Osteocyte (in vitro differentiated cells): ENCODE measurements around the gene MZT2A. TPM values are rescaled to one million over a fixed set of nuclear protein-coding genes. Genes with fewer than 3 reads are reported as not detected.
"Not testable (repeated sequence)": the region's sequence is repeated elsewhere in the genome, so short reads cannot be mapped to it uniquely, and the experiment has no call there.

ENCODE experiments used
- DNase-seq: peaks from one replicate; pipeline ENCODE4 v3.0.0; 2021; ENCODE audit warnings: mixed read lengths; ENCODE audit not compliant: unreplicated experiment; ENCODE audit errors: extremely low spot score
- H3K27ac Mint-ChIP-seq: one replicate; pipeline ENCODE4 v1.8.0; 2021; ENCODE audit warnings: mild to moderate bottlenecking, mixed read lengths; ENCODE audit not compliant: unreplicated experiment
- H3K27me3 Mint-ChIP-seq: one replicate; pipeline ENCODE4 v1.8.0; 2021; ENCODE audit warnings: mixed read lengths; ENCODE audit not compliant: unreplicated experiment
- H3K36me3 Mint-ChIP-seq: one replicate; pipeline ENCODE4 v1.8.0; 2021; ENCODE audit warnings: mixed read lengths; ENCODE audit not compliant: unreplicated experiment
- H3K4me1 Mint-ChIP-seq: one replicate; pipeline ENCODE4 v1.8.0; 2021; ENCODE audit warnings: mixed read lengths; ENCODE audit not compliant: unreplicated experiment
- H3K4me3 Mint-ChIP-seq: one replicate; pipeline ENCODE4 v1.8.0; 2021; ENCODE audit warnings: mild to moderate bottlenecking, moderate library complexity, mixed read lengths; ENCODE audit not compliant: unreplicated experiment
- H3K9me3 Mint-ChIP-seq: one replicate; pipeline ENCODE4 v1.8.0; 2021; ENCODE audit warnings: mixed read lengths; ENCODE audit not compliant: unreplicated experiment
- total RNA-seq: library from RNA; stranded (reverse); gene quantifications from 2 replicates; pipeline ENCODE4 v1.2.1, GENCODE V29; 2021
- TF ChIP-seq, protein P1 (sequence below): fragments of 200-600 bp; sonication (generic); IDR thresholded peaks from 2 replicates; pipeline ENCODE4 v1.5.0; 2021; ENCODE audit warnings: antibody characterized with exemption, mild to moderate bottlenecking, moderate library complexity

Gene MZT2A
- total RNA-seq, 1 donor from 2014 or later: 110 TPM

DNA sequence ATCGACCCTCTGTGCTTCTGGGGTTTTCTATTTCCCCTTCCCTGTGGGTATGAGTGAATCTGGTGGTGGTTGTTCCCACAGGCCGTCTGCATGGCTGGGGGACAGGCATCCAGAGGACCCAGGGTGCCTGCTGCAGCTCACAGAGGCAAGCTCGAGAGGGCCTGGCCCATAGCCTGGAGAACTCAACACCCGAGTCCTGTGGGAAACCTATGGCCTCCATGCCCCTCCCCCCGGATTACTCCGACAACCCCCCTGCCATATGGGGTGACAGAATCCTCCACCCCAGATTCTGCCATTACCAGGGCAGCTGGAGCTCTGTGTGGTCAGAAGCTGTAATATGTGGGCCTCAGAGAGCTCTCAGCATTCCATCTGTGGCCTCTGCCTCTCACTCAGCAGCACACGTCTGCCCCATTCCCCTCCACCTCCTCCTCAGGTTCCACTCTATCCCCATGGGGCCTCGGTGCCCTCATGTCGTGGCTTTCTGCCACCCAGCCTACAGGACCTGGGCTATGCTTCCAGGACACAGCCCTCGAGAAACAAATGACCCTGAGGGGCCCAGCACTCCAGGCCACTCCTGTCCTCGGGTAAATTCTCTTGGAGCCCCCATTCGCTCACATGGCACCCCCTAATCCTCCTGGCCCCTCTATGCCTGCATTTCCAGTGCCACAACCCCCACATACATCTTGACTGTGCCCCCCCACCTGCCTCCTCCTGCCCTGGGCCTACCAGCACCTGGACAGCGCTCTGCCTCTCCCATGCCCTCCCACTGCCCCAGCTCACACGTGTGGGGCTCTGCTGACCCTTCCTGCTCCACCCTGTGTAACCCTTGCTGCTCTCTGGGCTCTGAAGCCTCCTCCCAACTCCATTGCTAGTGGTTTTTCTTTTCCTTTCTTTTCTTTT is 3.6 kb downstream of the MZT2A start:
- H3K27ac Mint-ChIP-seq: no peak overlapping the region
- TF ChIP-seq, protein P1, sequence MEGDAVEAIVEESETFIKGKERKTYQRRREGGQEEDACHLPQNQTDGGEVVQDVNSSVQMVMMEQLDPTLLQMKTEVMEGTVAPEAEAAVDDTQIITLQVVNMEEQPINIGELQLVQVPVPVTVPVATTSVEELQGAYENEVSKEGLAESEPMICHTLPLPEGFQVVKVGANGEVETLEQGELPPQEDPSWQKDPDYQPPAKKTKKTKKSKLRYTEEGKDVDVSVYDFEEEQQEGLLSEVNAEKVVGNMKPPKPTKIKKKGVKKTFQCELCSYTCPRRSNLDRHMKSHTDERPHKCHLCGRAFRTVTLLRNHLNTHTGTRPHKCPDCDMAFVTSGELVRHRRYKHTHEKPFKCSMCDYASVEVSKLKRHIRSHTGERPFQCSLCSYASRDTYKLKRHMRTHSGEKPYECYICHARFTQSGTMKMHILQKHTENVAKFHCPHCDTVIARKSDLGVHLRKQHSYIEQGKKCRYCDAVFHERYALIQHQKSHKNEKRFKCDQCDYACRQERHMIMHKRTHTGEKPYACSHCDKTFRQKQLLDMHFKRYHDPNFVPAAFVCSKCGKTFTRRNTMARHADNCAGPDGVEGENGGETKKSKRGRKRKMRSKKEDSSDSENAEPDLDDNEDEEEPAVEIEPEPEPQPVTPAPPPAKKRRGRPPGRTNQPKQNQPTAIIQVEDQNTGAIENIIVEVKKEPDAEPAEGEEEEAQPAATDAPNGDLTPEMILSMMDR: no peak
- no peaks in the 10 kb centered on the region for H3K36me3 Mint-ChIP-seq
- no peaks in the 10 kb centered on the region for H3K27me3 Mint-ChIP-seq
- no peak for DNase-seq
- peaks cover 19% of the 10 kb centered on the region for H3K4me1 Mint-ChIP-seq
- H3K4me3 Mint-ChIP-seq: no peak overlapping the region
- H3K9me3 Mint-ChIP-seq: no peaks in the 10 kb centered on the region

DNA sequence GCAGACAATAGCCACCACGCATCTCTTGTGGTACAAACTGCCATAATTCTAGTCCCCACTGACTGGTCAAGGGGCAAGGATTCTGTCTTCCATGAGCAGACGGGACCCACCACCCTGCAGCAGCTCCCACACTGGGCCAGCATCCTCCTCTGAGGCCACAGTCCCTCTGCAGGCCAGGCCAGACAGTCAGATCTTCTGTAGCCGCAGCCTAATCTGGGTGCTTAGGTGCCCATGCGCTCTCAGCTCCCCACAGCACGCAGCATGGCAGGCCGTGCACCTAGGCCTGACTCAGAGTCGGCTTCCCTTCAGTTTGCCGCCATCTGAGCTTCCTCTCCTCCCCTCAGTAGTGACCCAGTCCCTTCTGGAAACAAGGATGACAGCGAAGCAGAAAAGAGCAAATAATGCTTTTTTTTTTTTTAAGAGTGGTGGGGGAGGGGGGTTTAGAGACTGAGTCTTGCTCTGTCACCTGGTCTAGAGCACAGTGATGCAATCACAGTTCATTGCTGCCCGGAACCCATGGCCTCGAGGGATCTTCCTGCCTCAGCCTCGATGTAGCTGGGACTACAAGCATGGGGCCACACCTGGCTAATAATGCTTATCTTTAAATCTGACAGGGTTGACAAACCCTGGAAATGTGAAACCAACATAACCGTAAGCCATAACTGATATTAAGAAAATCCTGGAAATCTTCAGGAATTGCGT is 5.8 kb downstream of the MZT2A start:
- peaks cover 15% of the 10 kb centered on the region for H3K4me1 Mint-ChIP-seq
- not testable (repeated sequence) for DNase-seq, H3K9me3 Mint-ChIP-seq, H3K27me3 Mint-ChIP-seq, H3K27ac Mint-ChIP-seq, H3K36me3 Mint-ChIP-seq, H3K4me3 Mint-ChIP-seq

DNA sequence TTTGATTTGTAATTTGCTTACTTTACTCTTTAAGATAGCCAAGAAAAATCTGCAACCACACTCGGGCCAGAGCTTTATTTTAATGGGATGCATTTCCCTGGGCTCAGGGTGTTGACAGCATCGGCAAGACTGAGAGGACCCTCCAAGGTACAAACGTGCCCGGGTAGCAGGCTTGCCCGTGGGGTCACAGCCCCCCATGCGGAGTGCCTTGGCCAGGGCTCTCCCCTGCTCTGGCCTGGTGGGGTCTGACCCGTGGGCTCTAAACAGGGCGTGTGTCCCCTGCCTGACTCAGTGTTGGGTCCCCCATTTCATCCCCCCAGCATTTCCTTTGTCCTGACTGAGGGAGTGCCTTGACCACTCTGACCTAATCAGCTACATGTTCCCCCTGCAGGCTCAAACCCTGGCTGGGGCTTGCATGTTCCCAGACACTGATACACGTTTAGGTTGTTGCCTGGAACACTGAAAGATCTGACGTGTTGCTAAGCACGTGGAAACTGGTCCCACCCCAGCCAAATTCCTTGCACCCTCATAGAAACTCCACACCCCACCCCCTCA is 7.2 kb downstream of the MZT2A start:
- not testable (repeated sequence) for H3K27me3 Mint-ChIP-seq, H3K4me1 Mint-ChIP-seq, H3K9me3 Mint-ChIP-seq, H3K27ac Mint-ChIP-seq, H3K36me3 Mint-ChIP-seq, H3K4me3 Mint-ChIP-seq, DNase-seq

DNA sequence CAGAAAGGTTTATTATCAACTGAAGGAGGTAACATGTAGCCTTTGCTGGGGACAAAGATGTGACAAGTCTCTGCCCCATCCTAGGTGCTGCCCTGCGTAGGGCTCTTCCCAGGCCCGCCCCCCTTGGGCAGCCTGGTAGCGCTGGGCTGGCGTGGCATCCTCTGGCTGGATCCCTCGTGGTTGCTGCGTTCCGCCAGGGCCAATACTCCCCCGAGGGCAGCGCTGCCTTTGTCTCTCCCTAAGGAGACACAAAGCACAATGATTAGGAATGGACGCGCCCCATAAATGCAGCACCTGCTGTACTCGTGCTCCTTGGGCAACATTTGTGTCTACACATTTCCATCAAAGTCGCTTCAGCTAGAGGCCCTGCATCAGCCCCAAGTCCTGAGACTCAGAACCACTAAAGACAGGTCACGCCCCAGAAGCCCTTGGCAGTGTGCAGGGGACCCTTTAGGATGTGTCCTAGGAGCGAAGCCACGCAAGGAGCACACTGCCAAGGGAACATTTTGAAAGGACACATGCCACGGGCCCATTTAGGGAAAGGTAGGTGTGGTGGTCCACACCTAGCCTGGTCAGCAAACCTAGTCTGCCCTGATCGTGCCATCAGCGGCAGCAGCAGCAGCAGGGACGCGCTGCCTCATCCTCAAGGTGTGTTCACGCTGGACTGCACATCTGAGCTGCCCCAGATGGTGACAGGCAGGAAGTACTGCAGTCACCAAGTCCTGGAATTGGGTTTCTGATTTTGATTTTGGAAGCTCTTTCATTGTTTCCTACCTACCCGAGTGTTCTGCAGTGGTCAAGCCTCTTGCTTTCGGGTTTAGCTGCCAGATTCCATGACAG is 8.0 kb downstream of the MZT2A start:
- H3K4me1 Mint-ChIP-seq, H3K27me3 Mint-ChIP-seq, H3K4me3 Mint-ChIP-seq, H3K9me3 Mint-ChIP-seq, H3K36me3 Mint-ChIP-seq, DNase-seq, H3K27ac Mint-ChIP-seq: not testable (repeated sequence)

DNA sequence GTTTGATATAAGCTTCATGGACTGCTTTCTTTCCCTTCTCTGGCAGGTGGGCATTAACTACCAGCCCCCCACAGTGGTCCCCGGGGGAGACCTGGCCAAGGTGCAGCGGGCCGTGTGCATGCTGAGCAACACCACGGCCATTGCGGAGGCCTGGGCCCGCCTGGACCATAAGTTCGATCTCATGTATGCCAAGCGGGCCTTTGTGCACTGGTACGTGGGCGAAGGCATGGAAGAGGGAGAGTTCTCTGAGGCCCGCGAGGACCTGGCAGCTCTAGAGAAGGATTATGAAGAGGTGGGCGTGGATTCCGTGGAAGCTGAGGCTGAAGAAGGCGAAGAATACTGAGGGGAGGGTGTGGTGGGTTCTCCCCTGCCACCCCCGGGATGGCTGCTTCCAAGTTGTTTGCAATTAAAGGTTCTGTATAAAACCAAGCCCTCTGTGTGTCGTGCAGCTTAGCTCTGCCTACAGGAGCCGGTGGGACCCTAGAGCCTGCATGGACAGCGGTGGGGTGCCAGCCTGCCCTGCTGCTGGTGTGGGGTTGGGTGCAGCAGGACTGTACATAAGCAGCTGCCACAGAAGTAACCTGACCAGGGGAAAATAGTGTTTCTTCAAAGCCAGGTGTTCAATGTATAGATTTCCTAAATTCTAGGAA is 9.6 kb downstream of the MZT2A start:
- not testable (repeated sequence) for H3K4me1 Mint-ChIP-seq, H3K36me3 Mint-ChIP-seq, H3K9me3 Mint-ChIP-seq, H3K4me3 Mint-ChIP-seq, H3K27me3 Mint-ChIP-seq, H3K27ac Mint-ChIP-seq, DNase-seq

DNA sequence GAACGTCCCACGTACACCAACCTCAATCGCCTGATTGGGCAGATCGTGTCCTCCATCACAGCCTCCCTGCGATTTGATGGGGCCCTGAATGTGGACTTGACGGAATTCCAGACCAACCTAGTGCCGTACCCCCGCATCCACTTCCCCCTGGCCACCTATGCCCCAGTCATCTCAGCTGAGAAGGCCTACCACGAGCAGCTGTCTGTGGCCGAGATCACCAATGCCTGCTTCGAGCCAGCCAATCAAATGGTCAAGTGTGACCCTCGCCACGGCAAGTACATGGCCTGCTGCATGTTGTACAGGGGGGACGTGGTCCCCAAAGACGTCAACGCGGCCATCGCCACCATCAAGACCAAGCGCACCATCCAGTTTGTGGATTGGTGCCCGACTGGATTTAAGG is 11.8 kb downstream of the MZT2A start:
- not testable (repeated sequence) for H3K36me3 Mint-ChIP-seq, H3K9me3 Mint-ChIP-seq, H3K4me3 Mint-ChIP-seq, DNase-seq, H3K27ac Mint-ChIP-seq, H3K4me1 Mint-ChIP-seq, H3K27me3 Mint-ChIP-seq

DNA sequence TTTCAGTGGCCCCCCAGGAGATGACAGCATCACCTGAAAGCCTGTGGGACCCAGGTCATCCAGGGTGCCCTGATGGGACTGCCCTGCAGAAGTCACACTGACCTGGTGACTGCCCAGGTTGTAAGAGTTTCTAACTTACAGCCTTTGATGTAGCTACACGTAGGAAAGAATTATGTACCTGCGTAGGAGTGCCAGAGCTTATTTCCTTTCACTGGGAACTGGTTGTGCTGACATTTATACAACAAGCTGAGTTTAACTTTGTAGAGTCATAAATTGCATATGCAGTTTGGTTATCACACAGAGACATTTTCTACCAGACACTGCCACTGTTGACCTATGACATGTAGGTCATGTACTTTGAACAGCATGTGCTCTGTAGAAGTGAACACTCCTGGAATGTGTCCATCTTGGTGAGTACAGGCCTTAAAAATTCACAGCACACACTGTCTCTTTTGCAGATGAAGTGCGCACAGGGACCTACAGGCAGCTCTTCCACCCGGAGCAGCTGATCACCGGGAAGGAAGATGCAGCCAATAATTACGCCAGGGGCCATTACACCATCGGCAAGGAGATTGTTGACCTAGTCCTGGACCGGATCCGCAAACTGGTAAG is 13.2 kb downstream of the MZT2A start:
- not testable (repeated sequence) for DNase-seq, H3K27ac Mint-ChIP-seq, H3K4me1 Mint-ChIP-seq, H3K36me3 Mint-ChIP-seq, H3K27me3 Mint-ChIP-seq, H3K4me3 Mint-ChIP-seq, H3K9me3 Mint-ChIP-seq

DNA sequence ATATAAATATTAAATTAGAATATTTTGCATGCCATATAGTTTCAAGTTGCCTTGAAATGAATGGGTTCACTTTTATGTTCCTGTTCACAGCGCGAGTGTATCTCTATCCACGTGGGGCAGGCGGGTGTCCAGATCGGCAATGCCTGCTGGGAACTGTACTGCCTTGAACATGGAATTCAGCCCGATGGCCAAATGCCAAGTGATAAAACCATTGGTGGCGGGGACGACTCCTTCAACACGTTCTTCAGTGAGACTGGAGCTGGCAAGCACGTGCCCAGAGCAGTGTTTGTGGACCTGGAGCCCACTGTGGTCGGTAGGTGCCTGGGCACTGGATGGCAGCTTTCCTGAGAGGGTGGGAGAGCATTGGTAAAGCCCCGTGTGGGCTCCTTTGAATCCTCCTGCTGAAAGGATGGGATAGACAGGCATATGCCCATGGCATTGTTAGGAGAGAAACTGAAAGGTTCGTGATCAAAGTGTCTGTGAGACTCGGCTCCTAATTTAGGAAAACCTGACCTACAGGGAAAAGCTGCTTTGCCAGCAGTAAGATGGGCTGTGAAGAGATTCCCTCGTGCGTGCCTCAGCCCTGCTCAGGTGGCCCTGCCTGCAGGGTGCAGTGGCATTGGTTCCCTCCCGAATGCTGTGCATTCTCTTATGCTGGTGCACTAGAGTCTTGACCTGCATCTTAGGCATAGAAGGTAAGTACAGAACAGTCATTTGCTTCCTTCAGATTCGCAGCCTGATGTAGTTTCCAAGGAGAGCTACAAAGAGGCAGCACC is 13.9 kb downstream of the MZT2A start:
- H3K4me1 Mint-ChIP-seq, H3K4me3 Mint-ChIP-seq, H3K9me3 Mint-ChIP-seq, H3K27me3 Mint-ChIP-seq, H3K36me3 Mint-ChIP-seq, H3K27ac Mint-ChIP-seq: not testable (repeated sequence)
- peak; percentile 46 for DNase-seq

DNA sequence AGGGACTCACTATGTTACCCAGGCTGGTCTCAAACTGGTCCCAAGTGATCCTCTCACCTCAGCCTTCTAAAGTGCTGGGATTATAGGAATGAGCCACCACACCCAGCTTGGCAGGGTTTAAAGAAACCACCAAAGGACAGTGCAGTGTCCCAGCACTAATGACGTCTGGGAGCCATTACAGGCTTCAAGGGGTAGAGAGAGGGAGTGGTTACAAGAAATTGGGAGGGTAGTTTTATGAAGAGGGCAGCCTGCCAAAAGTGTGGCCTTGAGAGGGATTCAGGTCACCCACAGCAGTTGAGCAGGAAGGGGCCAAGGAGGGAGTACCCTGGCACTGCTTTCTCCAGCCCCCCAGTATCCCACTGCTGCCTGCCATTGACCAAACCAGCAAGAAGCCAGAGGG is 15.0 kb downstream of the MZT2A start:
- H3K36me3 Mint-ChIP-seq, H3K4me1 Mint-ChIP-seq, H3K27me3 Mint-ChIP-seq, H3K4me3 Mint-ChIP-seq, H3K9me3 Mint-ChIP-seq: not testable (repeated sequence)
- peak; percentile 25 for DNase-seq
- H3K27ac Mint-ChIP-seq: peak overlapping the region; percentile 19
